Measurements from ENCODE around the gene BNIPL. TPM values are rescaled to one million over a fixed set of nuclear protein-coding genes. Genes with fewer than 3 reads are reported as not detected.

Gene BNIPL
- total RNA-seq, 2 experiments from 2014 or later: 0.30 to 0.42 TPM

DNA sequence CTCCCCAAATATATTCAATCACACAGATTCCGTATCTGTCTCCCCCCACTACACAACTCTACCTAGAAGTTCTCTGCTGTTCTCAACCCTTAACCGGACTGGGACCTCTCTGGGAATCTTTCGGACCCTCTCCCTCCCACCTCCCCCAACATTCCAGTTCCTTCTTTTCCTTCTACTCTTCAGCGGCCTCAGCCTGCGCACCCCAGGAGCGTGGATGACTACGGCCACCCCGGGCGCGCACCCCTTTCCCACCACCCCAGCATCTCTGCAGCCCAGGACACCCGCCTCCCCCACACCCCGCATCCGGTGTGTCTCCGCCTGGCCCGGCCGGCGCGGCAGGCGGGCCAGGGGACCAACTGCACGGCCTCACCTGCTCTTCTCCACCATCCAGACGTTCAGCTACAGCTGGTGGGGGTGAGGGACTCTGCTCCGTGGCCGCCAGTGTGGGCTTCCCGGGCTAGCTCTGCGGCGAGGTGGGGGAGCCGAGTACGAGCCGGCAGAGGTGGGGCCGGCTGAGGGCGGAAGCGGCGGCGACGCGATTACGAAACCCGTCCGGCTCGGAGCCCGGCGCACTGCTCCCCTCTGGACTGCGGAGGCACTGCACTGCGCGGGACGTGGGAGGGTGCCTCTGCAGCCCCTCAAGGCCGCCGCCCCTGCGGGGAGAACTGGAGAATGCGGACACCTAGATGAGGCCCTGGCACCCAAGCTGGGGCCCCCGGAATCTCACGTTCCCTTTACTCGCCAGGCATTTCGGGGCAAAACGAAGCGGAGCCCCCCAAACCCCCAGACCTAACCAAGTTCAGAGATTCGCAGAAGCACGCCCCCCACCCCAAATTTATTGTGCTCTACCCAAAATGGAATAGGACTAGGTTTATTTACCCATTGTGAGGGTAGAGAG lies 23.0 kb downstream of the BNIPL start, which contains the start of gene CDC42SE1:
TSS of gene CDC42SE1 (minus strand) at position 514 of the 898 bp plus-strand sequence. CDS start 3,892 bp downstream, outside the sequence.
- H3K4me1 Mint-ChIP-seq (ENCODE audit: low read depth): peaks cover 55% of the 10 kb centered on the region
- ChIA-PET CTCF (interaction anchor here (0.6 to 5.8 kb wide), 13 partner anchors 8 to 54 kb away, joined by 3 to 69 read pairs (median 4); partner anchors contain the start of genes C1orf56 and GABPB2), POLR2A (interaction anchor here (0.6 to 7.7 kb wide), 15 partner anchors 9 to 340 kb away, joined by 3 to 144 read pairs (median 4); partner anchors contain the start of genes C1orf56, CERS2, GABPB2 and MINDY1)
- no peaks in the 10 kb centered on the region for H3K9me3 Mint-ChIP-seq
- ATAC-seq (ENCODE audit: poor library complexity): peak; percentile 76
- H3K4me3 Mint-ChIP-seq: peak within 1 kb of the TSS; percentile 97
- no peaks in the 10 kb centered on the region for H3K27me3 Mint-ChIP-seq
- H3K4me3 ChIP-seq (ENCODE audit: low read length): peak within 1 kb of the TSS; percentile 64
- no peaks in the 10 kb centered on the region for H3K9me3 ChIP-seq (ENCODE audit: control insufficient read depth in 1 of 2, insufficient read depth in 1 of 2, low read length in 2 of 2)
- H3K27ac ChIP-seq (ENCODE audit: low read depth in 1 of 2, low read length in 2 of 2): peak within 1 kb of the TSS; percentile 88 to 93
- intact Hi-C loops (cut with DNase I, micrococcal nuclease): loop anchor here (1.0 to 2.0 kb wide), 3 partner anchors 11 to 35 kb away; partner anchors contain the start of gene GABPB2 (in 2 of the 2)
- TF ChIP-seq CTCF (IDR thresholded peaks at IDR 0.05): peak; percentile 81
- DNase-seq: peak; percentile 71 to 94 (median 80)
- peak within 1 kb of the TSS; percentile 90 for H3K27ac Mint-ChIP-seq
- peaks cover 53% of the 10 kb centered on the region for H3K36me3 Mint-ChIP-seq (ENCODE audit: low read depth)
- H3K36me3 ChIP-seq (ENCODE audit: insufficient read depth, low read length): peaks cover 29% of the 10 kb centered on the region
- H3K27me3 ChIP-seq (ENCODE audit: control insufficient read depth in 1 of 2, insufficient read depth in 2 of 2, low read length in 2 of 2): no peaks in the 10 kb centered on the region
- peaks cover 42% of the 10 kb centered on the region for H3K4me1 ChIP-seq (ENCODE audit: insufficient read depth, low read length)

- DNase-seq (peak in 5 of 14 experiments; percentile 9 to 43 (median 35)), ATAC-seq (ENCODE audit: poor library complexity) (no peak)
- intact Hi-C loops (cut with DNase I, micrococcal nuclease): no loop called here
- ChIA-PET POLR2A (interaction anchor here (0.9 to 7.7 kb wide), 9 partner anchors 8 to 339 kb away, joined by 3 to 144 read pairs (median 12); partner anchors contain the start of genes C1orf56, CERS2, GABPB2 and MINDY1), CTCF (interaction anchor here (0.6 to 5.8 kb wide), 11 partner anchors 8 to 55 kb away, joined by 3 to 69 read pairs (median 7); partner anchors contain the start of genes C1orf56 and GABPB2)
- Mint-ChIP-seq H3K27ac (peak within 1 kb of the TSS; percentile 90), H3K9me3 (no peaks in the 10 kb centered on the region), H3K27me3 (no peaks in the 10 kb centered on the region), H3K36me3 (ENCODE audit: low read depth) (peaks cover 45% of the 10 kb centered on the region), H3K4me1 (ENCODE audit: low read depth) (peaks cover 47% of the 10 kb centered on the region), H3K4me3 (peak within 1 kb of the TSS; percentile 97)
- peak within 1 kb of the TSS; percentile 64 for H3K4me3 ChIP-seq (ENCODE audit: low read length)
- H3K27me3 ChIP-seq (ENCODE audit: control insufficient read depth in 1 of 2, insufficient read depth in 2 of 2, low read length in 2 of 2): no peaks in the 10 kb centered on the region
- H3K9me3 ChIP-seq (ENCODE audit: control insufficient read depth in 1 of 2, insufficient read depth in 1 of 2, low read length in 2 of 2): no peaks in the 10 kb centered on the region
- TF ChIP-seq CTCF (IDR thresholded peaks at IDR 0.05): no peak
- peak within 1 kb of the TSS; percentile 88 to 93 for H3K27ac ChIP-seq (ENCODE audit: low read depth in 1 of 2, low read length in 2 of 2)
- H3K4me1 ChIP-seq (ENCODE audit: insufficient read depth, low read length): peaks cover 34% of the 10 kb centered on the region
- peaks cover 22% of the 10 kb centered on the region for H3K36me3 ChIP-seq (ENCODE audit: insufficient read depth, low read length)
These were observed 23.7 kb downstream of the BNIPL start, which contains the start of gene MLLT11 for GRCh38 chr1:151060007-151060656. MLLT11 (plus strand) TSS chr1:151060397; CDS start chr1:151067225, 6,828 bp downstream.

Measured in CD4-positive, alpha-beta T cell (primary cell).